Measurements from ENCODE around the gene RBM17. TPM values are rescaled to one million over a fixed set of nuclear protein-coding genes. Genes with fewer than 3 reads are reported as not detected.
"Not testable (repeated sequence)": the region's sequence is repeated elsewhere in the genome, so short reads cannot be mapped to it uniquely, and the experiment has no call there.

The RBM17 gene
- total RNA-seq, 2 experiments from 2014 or later, result 185 to 200 TPM

- peaks cover 68% of the 10 kb centered on the region for H3K4me1 Mint-ChIP-seq
- ATAC-seq (ENCODE audit: low read depth) (no peak), DNase-seq (no peak)
- no peak overlapping the region for H3K4me3 Mint-ChIP-seq
- no peak overlapping the region for H3K27ac Mint-ChIP-seq
- peaks cover 15% of the 10 kb centered on the region for H3K36me3 Mint-ChIP-seq
- no peaks in the 10 kb centered on the region for H3K27me3 Mint-ChIP-seq
- no peaks in the 10 kb centered on the region for H3K9me3 Mint-ChIP-seq
- POLR2A ChIA-PET, result interaction anchor here (1.4 kb wide), 1 partner anchor 110 kb away, joined by 4 read pairs; the partner anchor contains the start of gene PFKFB3
These were observed 3.9 kb downstream of the RBM17 start for GRCh38 chr10:6092731-6093130.

- Mint-ChIP-seq H3K27me3 (no peaks in the 10 kb centered on the region), H3K4me1 (peaks cover 60% of the 10 kb centered on the region), H3K36me3 (peaks cover 18% of the 10 kb centered on the region), H3K27ac (no peak overlapping the region), H3K4me3 (no peak overlapping the region), H3K9me3 (no peaks in the 10 kb centered on the region)
- ATAC-seq (ENCODE audit: low read depth), result no peak
- no peak for DNase-seq
- POLR2A ChIA-PET, result no interaction called here
These were observed 7.2 kb downstream of the RBM17 start for GRCh38 chr10:6095810-6096570.

- no peaks in the 10 kb centered on the region for H3K9me3 Mint-ChIP-seq
- H3K27ac Mint-ChIP-seq, result no peak overlapping the region
- no peaks in the 10 kb centered on the region for H3K27me3 Mint-ChIP-seq
- POLR2A ChIA-PET, result interaction anchor here (0.5 kb wide), 1 partner anchor 190 kb away, joined by 6 read pairs; no protein-coding TSS in a partner anchor
- no peak for ATAC-seq (ENCODE audit: low read depth)
- H3K4me3 Mint-ChIP-seq, result no peak overlapping the region
- DNase-seq, result no peak
- H3K4me1 Mint-ChIP-seq, result peaks cover 52% of the 10 kb centered on the region
- peaks cover 24% of the 10 kb centered on the region for H3K36me3 Mint-ChIP-seq
These were observed 8.2 kb downstream of the RBM17 start for GRCh38 chr10:6097063-6097462.

- no peak overlapping the region for H3K27ac Mint-ChIP-seq
- POLR2A ChIA-PET, result interaction anchor here (0.6 to 0.7 kb wide), 2 partner anchors 28 to 81 kb away, joined by 3 to 6 read pairs; no protein-coding TSS in a partner anchor
- DNase-seq (no peak), ATAC-seq (ENCODE audit: low read depth) (no peak)
- H3K27me3 Mint-ChIP-seq, result no peaks in the 10 kb centered on the region
- H3K4me1 Mint-ChIP-seq, result peaks cover 46% of the 10 kb centered on the region
- no peak overlapping the region for H3K4me3 Mint-ChIP-seq
- H3K9me3 Mint-ChIP-seq, result no peaks in the 10 kb centered on the region
- H3K36me3 Mint-ChIP-seq, result peaks cover 27% of the 10 kb centered on the region
These were observed 9.3 kb downstream of the RBM17 start for GRCh38 chr10:6098156-6098555.

GRCh38 chr10:6100370-6100769 lies 11.5 kb downstream of the RBM17 start:
- Mint-ChIP-seq H3K4me1 (peaks cover 32% of the 10 kb centered on the region), H3K27ac (peak overlapping the region; percentile 47), H3K4me3 (no peak overlapping the region), H3K36me3 (peaks cover 28% of the 10 kb centered on the region), H3K27me3 (no peaks in the 10 kb centered on the region), H3K9me3 (no peaks in the 10 kb centered on the region)
- ATAC-seq (ENCODE audit: low read depth), result no peak
- POLR2A ChIA-PET, result no interaction called here
- no peak for DNase-seq

- no peak for ATAC-seq (ENCODE audit: low read depth)
- no peak overlapping the region for H3K4me3 Mint-ChIP-seq
- no peaks in the 10 kb centered on the region for H3K27me3 Mint-ChIP-seq
- DNase-seq, result no peak
- H3K4me1 Mint-ChIP-seq, result peaks cover 27% of the 10 kb centered on the region
- no peaks in the 10 kb centered on the region for H3K9me3 Mint-ChIP-seq
- H3K27ac Mint-ChIP-seq, result no peak overlapping the region
- peaks cover 31% of the 10 kb centered on the region for H3K36me3 Mint-ChIP-seq
- POLR2A ChIA-PET, result no interaction called here
These were observed 12.3 kb downstream of the RBM17 start for GRCh38 chr10:6101181-6101580.

GRCh38 chr10:6102128-6102527 lies 13.3 kb downstream of the RBM17 start:
- no peak for DNase-seq
- POLR2A ChIA-PET, result no interaction called here
- no peak for ATAC-seq (ENCODE audit: low read depth)
- Mint-ChIP-seq H3K4me1 (peaks cover 22% of the 10 kb centered on the region), H3K9me3 (no peaks in the 10 kb centered on the region), H3K27ac (no peak overlapping the region), H3K4me3 (no peak overlapping the region), H3K36me3 (peaks cover 35% of the 10 kb centered on the region), H3K27me3 (no peaks in the 10 kb centered on the region)

GRCh38 chr10:6103591-6103990 lies 14.8 kb downstream of the RBM17 start:
- peaks cover 33% of the 10 kb centered on the region for H3K36me3 Mint-ChIP-seq
- no peaks in the 10 kb centered on the region for H3K9me3 Mint-ChIP-seq
- POLR2A ChIA-PET, result no interaction called here
- DNase-seq (no peak), ATAC-seq (ENCODE audit: low read depth) (no peak)
- H3K27ac Mint-ChIP-seq, result peak overlapping the region; percentile 0
- no peaks in the 10 kb centered on the region for H3K27me3 Mint-ChIP-seq
- H3K4me3 Mint-ChIP-seq, result no peak overlapping the region
- H3K4me1 Mint-ChIP-seq, result peaks cover 17% of the 10 kb centered on the region

- peaks cover 46% of the 10 kb centered on the region for H3K36me3 Mint-ChIP-seq
- not testable (repeated sequence) for H3K9me3 Mint-ChIP-seq; DNase-seq; H3K27me3 Mint-ChIP-seq; ATAC-seq (ENCODE audit: low read depth); H3K4me3 Mint-ChIP-seq; H3K27ac Mint-ChIP-seq
- H3K4me1 Mint-ChIP-seq, result peaks cover 23% of the 10 kb centered on the region
- POLR2A ChIA-PET, result interaction anchor here (0.5 kb wide), 1 partner anchor 128 kb away, joined by 3 read pairs; no protein-coding TSS in a partner anchor
These were observed 18.8 kb downstream of the RBM17 start for GRCh38 chr10:6107616-6108015.

- POLR2A ChIA-PET, result interaction anchor here (0.5 kb wide), 1 partner anchor 128 kb away, joined by 3 read pairs; no protein-coding TSS in a partner anchor
- Mint-ChIP-seq H3K27ac (peak overlapping the region; percentile 35), H3K4me1 (peaks cover 23% of the 10 kb centered on the region), H3K27me3 (no peaks in the 10 kb centered on the region), H3K36me3 (peaks cover 49% of the 10 kb centered on the region), H3K4me3 (no peak overlapping the region), H3K9me3 (no peaks in the 10 kb centered on the region)
- ATAC-seq (ENCODE audit: low read depth) (no peak), DNase-seq (no peak)
These were observed 19.2 kb downstream of the RBM17 start for GRCh38 chr10:6108072-6108471.

- POLR2A ChIA-PET, result no interaction called here
- H3K36me3 Mint-ChIP-seq, result peaks cover 57% of the 10 kb centered on the region
- ATAC-seq (ENCODE audit: low read depth) (no peak), DNase-seq (no peak)
- no peaks in the 10 kb centered on the region for H3K27me3 Mint-ChIP-seq
- peak overlapping the region; percentile 75 for H3K27ac Mint-ChIP-seq
- H3K4me1 Mint-ChIP-seq, result peaks cover 23% of the 10 kb centered on the region
- no peaks in the 10 kb centered on the region for H3K9me3 Mint-ChIP-seq
- H3K4me3 Mint-ChIP-seq, result peak overlapping the region; percentile 36
These were observed 20.0 kb downstream of the RBM17 start for GRCh38 chr10:6108631-6109443.

GRCh38 chr10:6109444-6109775 lies 20.6 kb downstream of the RBM17 start:
- Mint-ChIP-seq H3K27ac (no peak overlapping the region), H3K4me1 (peaks cover 25% of the 10 kb centered on the region), H3K36me3 (peaks cover 63% of the 10 kb centered on the region), H3K4me3 (no peak overlapping the region), H3K27me3 (no peaks in the 10 kb centered on the region), H3K9me3 (no peaks in the 10 kb centered on the region)
- POLR2A ChIA-PET, result no interaction called here
- ATAC-seq (ENCODE audit: low read depth), result no peak
- no peak for DNase-seq

- no peak overlapping the region for H3K4me3 Mint-ChIP-seq
- no peak for DNase-seq
- peaks cover 27% of the 10 kb centered on the region for H3K4me1 Mint-ChIP-seq
- H3K36me3 Mint-ChIP-seq, result peaks cover 61% of the 10 kb centered on the region
- ATAC-seq (ENCODE audit: low read depth), result no peak
- POLR2A ChIA-PET, result no interaction called here
- no peaks in the 10 kb centered on the region for H3K9me3 Mint-ChIP-seq
- H3K27me3 Mint-ChIP-seq, result no peaks in the 10 kb centered on the region
- H3K27ac Mint-ChIP-seq, result no peak overlapping the region
These were observed 21.3 kb downstream of the RBM17 start for GRCh38 chr10:6110136-6110535.

- no peak overlapping the region for H3K4me3 Mint-ChIP-seq
- ATAC-seq (ENCODE audit: low read depth), result no peak
- DNase-seq, result no peak
- no peaks in the 10 kb centered on the region for H3K27me3 Mint-ChIP-seq
- peaks cover 56% of the 10 kb centered on the region for H3K36me3 Mint-ChIP-seq
- H3K9me3 Mint-ChIP-seq, result no peaks in the 10 kb centered on the region
- H3K27ac Mint-ChIP-seq, result no peak overlapping the region
- H3K4me1 Mint-ChIP-seq, result peaks cover 27% of the 10 kb centered on the region
- POLR2A ChIA-PET, result no interaction called here
These were observed 24.1 kb downstream of the RBM17 start for GRCh38 chr10:6112893-6113292.

Data from activated naive CD8-positive, alpha-beta T cell treated with anti-CD3 and anti-CD28 coated beads, Interleukin-2, amount 10 ng/mL, durations not matched to agents 7 days and 5 days (primary cell).